ENCODE results near the gene PLCD4.

The PLCD4 gene

GRCh38 chr2:218622606-218623365 is 15.1 kb downstream of the PLCD4 start:
- DNase-seq: no peak

GRCh38 chr2:218623366-218623705 is 15.6 kb downstream of the PLCD4 start:
- DNase-seq: no peak

- no peak for DNase-seq
These were observed 18.7 kb downstream of the PLCD4 start for GRCh38 chr2:218626369-218626768.

GRCh38 chr2:218627939-218628338 is 20.2 kb downstream of the PLCD4 start:
- DNase-seq: no peak

GRCh38 chr2:218631837-218632236 is 24.1 kb downstream of the PLCD4 start:
- DNase-seq: no peak

- no peak for DNase-seq
These were observed 28.0 kb downstream of the PLCD4 start for GRCh38 chr2:218635719-218636118.

- no peak for DNase-seq
These were observed 30.7 kb downstream of the PLCD4 start for GRCh38 chr2:218638372-218638771.

- no peak for DNase-seq
These were observed 34.5 kb downstream of the PLCD4 start for GRCh38 chr2:218642121-218642656.

- no peak for DNase-seq
These were observed 35.1 kb downstream of the PLCD4 start for GRCh38 chr2:218642786-218643185.

- no peak for DNase-seq
These were observed 36.1 kb downstream of the PLCD4 start for GRCh38 chr2:218643751-218644310.

GRCh38 chr2:218644721-218645120 is 37.0 kb downstream of the PLCD4 start:
- DNase-seq: no peak

GRCh38 chr2:218645126-218645525 is 37.4 kb downstream of the PLCD4 start:
- DNase-seq: no peak

- peak; percentile 27 for DNase-seq
These were observed 40.5 kb downstream of the PLCD4 start for GRCh38 chr2:218648088-218648786.

- DNase-seq: no peak
These were observed 41.0 kb downstream of the PLCD4 start for GRCh38 chr2:218648787-218649100.

GRCh38 chr2:218655751-218656150 is 48.1 kb downstream of the PLCD4 start:
- DNase-seq: no peak

GRCh38 chr2:218658671-218659257 is 51.1 kb downstream of the PLCD4 start:
- no peak for DNase-seq

- DNase-seq: peak; percentile 87
These were observed 51.7 kb downstream of the PLCD4 start, which contains the start of the genes BCS1L and ZNF142 for GRCh38 chr2:218659258-218659987. Gene BCS1L, plus strand, starts transcription at chr2:218659683. Its CDS starts 1,305 bp downstream, at chr2:218660988. Gene ZNF142, minus strand, starts transcription at chr2:218659623. Its CDS starts 3,194 bp downstream, at chr2:218656429.

- DNase-seq: no peak
These were observed 52.3 kb downstream of the PLCD4 start for GRCh38 chr2:218659988-218660358.

GRCh38 chr2:218662377-218662776 is 54.7 kb downstream of the PLCD4 start:
- DNase-seq: no peak

- no peak for DNase-seq
These were observed 55.1 kb downstream of the PLCD4 start for GRCh38 chr2:218662827-218663226.

- no peak for DNase-seq
These were observed 56.2 kb downstream of the PLCD4 start for GRCh38 chr2:218663901-218664300.

GRCh38 chr2:218664653-218665052 is 57.0 kb downstream of the PLCD4 start:
- DNase-seq: no peak

- no peak for DNase-seq
These were observed 63.5 kb downstream of the PLCD4 start for GRCh38 chr2:218671097-218671653.

All from NCI-H774 (cell line).